ENCODE measurements around the gene RBPJ.

DNA sequence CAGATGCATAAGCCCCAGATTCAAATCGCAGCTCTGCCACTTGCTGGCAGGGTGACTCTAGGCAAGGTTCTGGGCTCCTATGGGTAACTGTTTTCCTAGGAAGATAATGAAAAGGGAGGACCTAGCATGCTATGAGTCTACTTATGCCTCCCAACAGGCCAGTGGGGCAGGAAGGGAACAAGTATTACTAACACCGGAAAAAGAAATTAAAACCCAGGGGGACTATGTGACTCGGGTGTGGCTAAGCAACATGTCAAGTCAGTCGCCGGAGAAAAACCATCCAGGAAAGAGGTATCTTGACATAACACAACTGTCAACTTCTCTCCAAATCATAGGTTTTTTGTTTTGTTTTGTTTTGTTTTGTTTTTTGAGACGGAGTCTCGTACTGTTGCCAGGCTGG is 45.5 kb upstream of the RBPJ start:
- TF ChIP-seq, protein P1, sequence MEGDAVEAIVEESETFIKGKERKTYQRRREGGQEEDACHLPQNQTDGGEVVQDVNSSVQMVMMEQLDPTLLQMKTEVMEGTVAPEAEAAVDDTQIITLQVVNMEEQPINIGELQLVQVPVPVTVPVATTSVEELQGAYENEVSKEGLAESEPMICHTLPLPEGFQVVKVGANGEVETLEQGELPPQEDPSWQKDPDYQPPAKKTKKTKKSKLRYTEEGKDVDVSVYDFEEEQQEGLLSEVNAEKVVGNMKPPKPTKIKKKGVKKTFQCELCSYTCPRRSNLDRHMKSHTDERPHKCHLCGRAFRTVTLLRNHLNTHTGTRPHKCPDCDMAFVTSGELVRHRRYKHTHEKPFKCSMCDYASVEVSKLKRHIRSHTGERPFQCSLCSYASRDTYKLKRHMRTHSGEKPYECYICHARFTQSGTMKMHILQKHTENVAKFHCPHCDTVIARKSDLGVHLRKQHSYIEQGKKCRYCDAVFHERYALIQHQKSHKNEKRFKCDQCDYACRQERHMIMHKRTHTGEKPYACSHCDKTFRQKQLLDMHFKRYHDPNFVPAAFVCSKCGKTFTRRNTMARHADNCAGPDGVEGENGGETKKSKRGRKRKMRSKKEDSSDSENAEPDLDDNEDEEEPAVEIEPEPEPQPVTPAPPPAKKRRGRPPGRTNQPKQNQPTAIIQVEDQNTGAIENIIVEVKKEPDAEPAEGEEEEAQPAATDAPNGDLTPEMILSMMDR (conservative IDR thresholded peaks at IDR 0.05) = no peak
- no peak for TF ChIP-seq EZH2 (IDR thresholded peaks at IDR 0.05; ENCODE audit: low read depth)
